GM13977 (cell line): ENCODE measurements around the gene SNCA.

Experiments used
- DNase-seq: peaks from one replicate; pipeline ENCODE4 v3.0.0; 2012; ENCODE audit warnings: low spot score
- in situ Hi-C: fragments of 300-500 bp; cut with MboI; formaldehyde crosslinking; loops from one replicate; pipeline ENCODE4 v1.12.0; 2022; ENCODE audit warnings: low sequenced_read_pairs, low pct_unique_long_range_greater_than_20kb, mixed read lengths, inconsistent platforms; ENCODE audit not compliant: unreplicated experiment
- TF ChIP-seq, protein P1 (sequence below): IDR thresholded peaks from 2 replicates; pipeline ENCODE4 v1.5.1; 2012; ENCODE audit warnings: mild to moderate bottlenecking, control low read depth; ENCODE audit not compliant: insufficient read depth; ENCODE audit errors: extremely low read depth, missing control alignments

SNCA gene

DNA sequence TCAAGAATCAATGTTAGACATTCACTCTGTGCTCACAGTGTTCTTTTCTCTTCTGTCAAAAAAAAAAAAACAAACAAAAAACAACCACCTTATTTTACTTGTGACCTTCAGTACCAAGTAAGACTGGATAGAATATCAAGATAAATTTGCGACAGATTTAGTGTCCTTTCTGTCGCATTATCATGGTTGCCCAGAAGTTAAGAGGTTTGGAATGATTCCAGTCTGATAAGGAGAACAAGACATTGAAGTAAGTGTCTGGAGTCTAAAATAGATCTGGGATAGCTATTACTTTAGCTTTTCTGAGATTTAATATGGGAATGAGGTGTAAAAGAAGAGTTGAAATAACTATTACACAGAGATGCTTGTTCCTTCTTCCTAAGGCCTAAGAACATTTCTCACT, 31.7 kb downstream of the SNCA start:
- in situ Hi-C loops: no loop called here
- DNase-seq: no peak
- TF ChIP-seq, protein P1, sequence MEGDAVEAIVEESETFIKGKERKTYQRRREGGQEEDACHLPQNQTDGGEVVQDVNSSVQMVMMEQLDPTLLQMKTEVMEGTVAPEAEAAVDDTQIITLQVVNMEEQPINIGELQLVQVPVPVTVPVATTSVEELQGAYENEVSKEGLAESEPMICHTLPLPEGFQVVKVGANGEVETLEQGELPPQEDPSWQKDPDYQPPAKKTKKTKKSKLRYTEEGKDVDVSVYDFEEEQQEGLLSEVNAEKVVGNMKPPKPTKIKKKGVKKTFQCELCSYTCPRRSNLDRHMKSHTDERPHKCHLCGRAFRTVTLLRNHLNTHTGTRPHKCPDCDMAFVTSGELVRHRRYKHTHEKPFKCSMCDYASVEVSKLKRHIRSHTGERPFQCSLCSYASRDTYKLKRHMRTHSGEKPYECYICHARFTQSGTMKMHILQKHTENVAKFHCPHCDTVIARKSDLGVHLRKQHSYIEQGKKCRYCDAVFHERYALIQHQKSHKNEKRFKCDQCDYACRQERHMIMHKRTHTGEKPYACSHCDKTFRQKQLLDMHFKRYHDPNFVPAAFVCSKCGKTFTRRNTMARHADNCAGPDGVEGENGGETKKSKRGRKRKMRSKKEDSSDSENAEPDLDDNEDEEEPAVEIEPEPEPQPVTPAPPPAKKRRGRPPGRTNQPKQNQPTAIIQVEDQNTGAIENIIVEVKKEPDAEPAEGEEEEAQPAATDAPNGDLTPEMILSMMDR: no peak

DNA sequence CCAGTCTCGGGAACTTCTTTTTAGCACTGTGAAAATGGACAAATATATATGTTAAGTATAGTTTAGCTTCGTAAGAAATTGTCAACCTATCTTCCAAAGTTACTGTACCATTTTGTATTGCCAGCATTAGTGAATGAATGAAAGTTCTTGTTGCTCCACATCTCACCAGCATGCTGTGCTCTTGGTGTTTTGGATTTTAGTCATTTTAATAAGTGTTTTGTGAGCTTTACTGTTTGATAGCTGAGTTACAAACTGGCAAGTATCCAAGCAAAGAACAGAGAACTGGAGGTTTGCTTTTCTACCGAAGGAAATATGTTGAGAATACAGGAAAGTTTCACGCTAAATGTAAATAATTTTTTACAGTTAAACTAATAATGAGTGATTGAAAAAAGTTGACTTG, 33.0 kb downstream of the SNCA start:
- TF ChIP-seq, protein P1: no peak
- no peak for DNase-seq
- in situ Hi-C loops: no loop called here

DNA sequence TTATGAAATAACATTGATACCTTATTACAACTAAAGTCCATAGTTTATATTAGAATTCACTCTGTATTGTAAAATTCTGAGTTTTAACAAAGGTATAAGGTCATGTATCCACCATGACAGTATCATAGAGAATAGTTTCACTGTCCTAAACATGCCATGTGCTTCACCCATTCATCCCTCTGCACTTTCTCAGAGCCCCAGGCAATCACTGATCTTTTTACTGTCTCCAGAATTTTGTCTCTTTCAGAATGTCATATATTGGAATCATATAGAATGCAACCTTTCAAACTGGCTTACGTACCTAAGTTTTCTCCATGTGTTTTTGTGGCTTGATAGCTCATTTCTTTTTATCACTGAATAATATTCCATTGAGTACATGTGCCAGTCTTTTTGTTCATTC, 33.9 kb downstream of the SNCA start:
- no peak for DNase-seq
- TF ChIP-seq, protein P1: no peak
- in situ Hi-C loops: no loop called here

DNA sequence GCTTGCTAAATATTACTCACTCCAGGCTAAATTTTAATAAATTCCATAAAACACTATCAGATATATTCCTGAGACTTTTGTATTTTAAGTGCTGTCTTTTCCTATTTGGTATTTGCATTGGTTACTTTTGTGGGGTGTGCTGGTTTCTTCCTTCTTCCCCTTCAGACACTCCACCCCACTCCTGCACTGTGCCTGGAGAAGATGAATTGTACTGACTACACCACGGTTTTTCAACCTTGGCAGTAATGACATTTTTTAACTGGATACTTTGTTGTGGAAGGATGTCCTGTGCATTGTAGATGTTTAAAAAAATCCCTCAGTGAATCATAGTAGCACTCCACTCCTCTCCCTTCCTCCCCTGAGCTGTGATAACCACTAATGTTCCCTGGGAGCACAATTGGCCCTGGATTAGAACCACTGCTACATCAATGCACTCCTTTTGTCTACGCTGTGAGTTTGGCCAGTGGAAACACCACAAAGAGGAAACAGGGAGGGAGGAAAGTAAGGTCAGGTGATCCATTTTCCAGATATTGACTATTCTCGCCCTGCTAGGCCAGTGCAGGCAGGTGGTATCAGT, 36.3 kb downstream of the SNCA start:
- in situ Hi-C loops: no loop called here
- TF ChIP-seq, protein P1: no peak
- no peak for DNase-seq

DNA sequence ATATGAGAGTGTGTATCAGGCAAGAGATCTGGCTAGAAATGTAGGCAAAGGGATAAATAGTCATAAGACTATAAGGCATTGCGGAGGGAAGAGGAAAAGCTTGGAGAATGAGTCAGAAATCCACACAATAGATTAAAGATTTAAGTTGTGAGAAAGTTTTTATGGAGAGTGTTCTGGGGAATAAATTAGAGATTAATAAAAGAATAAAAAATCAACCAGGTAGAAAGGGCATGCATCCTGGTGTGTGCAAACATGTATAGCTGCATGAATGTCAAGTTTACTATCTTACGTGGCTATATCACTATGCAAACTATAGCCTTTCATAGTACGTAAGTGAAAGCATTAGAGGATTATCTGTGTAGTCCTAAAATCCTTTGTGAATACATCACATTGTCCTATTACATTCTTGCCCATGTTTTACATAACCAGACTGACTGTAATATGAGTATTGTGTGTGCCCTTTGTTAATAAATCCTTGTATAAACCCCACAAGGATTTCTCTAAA, 36.9 kb downstream of the SNCA start:
- DNase-seq: no peak
- TF ChIP-seq, protein P1: no peak
- in situ Hi-C loops: no loop called here

DNA sequence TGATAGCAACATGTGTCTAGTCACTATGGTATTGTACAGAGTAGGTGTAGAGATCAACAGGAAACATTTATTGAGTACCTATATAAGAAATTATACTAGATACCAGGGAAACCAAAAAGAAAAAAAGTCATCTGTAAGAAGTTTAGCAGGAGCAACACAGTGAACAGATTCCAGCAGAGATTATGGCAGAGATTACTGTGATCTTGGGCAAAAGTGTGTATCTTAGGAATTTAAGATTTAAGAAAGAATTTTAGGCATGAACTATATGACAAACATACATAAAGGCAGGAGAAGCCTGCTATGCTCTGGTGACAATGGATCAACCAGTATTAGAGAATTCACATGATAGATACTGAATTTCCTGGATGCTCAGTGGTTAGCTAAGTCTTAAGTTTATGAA, 37.9 kb downstream of the SNCA start:
- in situ Hi-C loops: no loop called here
- TF ChIP-seq, protein P1: no peak
- DNase-seq: no peak
